T47D (cell line): ENCODE data around the gene ACSF3.

Source experiments
- DNase-seq, 2 experiments: peaks; one replicate each; pipeline versions ENCODE4 v3.0.0 to v3.0.0-alpha.2; 2011 to 2012; ENCODE audit warnings: low read depth in 1 of 2, low spot score in 1 of 2
- JUND ChIP-seq: IDR thresholded peaks from 2 replicates; pipeline ENCODE4 v1.6.1; 2012; ENCODE audit warnings: low read depth
- in situ Hi-C: cut with HindIII; loops from 2 replicates; pipeline ENCODE4 v1.10.0; 2016; ENCODE audit warnings: low sequenced_read_pairs, low pct_unique_long_range_greater_than_20kb

The ACSF3 gene

DNA sequence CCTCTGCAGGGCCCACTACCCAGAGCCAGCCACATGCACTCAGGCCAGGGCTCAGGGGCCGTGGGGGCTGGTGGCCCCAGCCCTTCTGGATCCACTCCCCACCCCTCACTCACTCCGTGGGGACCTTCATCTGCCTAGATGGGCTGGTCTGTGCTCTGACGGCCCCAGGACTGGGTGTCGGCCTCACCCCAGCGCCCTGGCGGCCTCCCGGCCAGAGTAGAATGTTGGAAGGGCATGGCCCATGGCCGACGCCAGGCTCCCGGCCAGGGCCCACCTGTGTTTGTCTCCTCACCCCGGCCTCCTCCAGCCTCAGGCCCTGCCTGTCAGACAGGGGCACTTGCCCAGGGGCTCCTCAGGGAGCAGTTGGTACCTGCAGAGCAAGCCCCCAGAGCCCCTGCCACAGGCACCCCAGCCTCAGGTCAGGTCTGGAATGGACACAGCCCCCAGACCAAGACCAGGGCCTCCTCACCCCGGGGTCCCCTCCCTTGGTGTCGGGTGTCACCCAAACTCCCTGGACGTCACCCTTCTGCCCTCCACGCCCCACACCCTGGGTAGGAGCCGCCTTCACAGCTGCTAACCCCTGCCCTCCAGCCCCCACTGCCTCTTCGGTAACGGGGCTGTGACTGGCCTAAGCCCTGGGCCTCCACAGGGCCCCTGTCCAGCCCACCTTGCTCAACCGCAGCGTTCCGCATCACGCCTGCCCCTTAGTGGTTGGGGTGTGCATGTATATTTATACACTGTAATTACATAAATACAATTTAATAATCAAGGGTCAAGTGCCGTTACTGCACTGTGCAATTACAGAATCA lies 74.9 kb downstream of the ACSF3 start:
- no peak for DNase-seq
- in situ Hi-C loops: no loop called here
- TF ChIP-seq JUND: no peak

DNA sequence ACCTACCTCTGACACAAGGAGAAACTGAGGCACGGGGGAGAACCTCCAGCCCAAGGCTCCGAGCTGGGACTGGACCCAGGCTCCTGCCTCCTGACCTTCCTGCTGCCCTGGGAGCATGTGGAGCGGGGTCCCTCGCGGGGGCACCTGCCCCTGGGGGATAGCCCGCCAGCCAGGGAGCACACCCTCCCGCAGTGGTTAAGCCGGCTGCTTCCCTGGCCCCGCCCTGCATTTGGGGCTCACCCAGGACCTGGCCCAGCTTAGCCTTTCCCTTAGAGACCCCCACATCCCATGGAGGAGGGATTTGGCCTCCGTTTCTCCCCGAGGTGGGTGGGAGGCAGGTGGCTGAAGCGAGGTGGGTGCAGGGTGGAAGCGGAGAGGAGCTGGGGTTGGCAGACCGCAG lies 76.1 kb downstream of the ACSF3 start:
- in situ Hi-C loops: no loop called here
- TF ChIP-seq JUND: no peak
- DNase-seq: no peak

GRCh38 chr16:89170346-89171215 lies 76.9 kb downstream of the ACSF3 start:
- in situ Hi-C loops: no loop called here
- DNase-seq: peak; percentile 73 to 93
- no peak for TF ChIP-seq JUND

- peak; percentile 99 for DNase-seq
- no peak for TF ChIP-seq JUND
- in situ Hi-C loops: no loop called here
Observed at GRCh38 chr16:89171216-89172170, 77.8 kb downstream of the ACSF3 start, which contains the start of gene CDH15. Gene CDH15 (plus strand): TSS chr16:89171748. CDS start chr16:89171832, 84 bp downstream.

- no peak for TF ChIP-seq JUND
- DNase-seq: no peak
- in situ Hi-C loops: no loop called here
Observed at GRCh38 chr16:89172171-89172527, 78.5 kb downstream of the ACSF3 start.

- DNase-seq: no peak
- in situ Hi-C loops: no loop called here
- TF ChIP-seq JUND: no peak
Observed at GRCh38 chr16:89172528-89173173, 79.0 kb downstream of the ACSF3 start.

DNA sequence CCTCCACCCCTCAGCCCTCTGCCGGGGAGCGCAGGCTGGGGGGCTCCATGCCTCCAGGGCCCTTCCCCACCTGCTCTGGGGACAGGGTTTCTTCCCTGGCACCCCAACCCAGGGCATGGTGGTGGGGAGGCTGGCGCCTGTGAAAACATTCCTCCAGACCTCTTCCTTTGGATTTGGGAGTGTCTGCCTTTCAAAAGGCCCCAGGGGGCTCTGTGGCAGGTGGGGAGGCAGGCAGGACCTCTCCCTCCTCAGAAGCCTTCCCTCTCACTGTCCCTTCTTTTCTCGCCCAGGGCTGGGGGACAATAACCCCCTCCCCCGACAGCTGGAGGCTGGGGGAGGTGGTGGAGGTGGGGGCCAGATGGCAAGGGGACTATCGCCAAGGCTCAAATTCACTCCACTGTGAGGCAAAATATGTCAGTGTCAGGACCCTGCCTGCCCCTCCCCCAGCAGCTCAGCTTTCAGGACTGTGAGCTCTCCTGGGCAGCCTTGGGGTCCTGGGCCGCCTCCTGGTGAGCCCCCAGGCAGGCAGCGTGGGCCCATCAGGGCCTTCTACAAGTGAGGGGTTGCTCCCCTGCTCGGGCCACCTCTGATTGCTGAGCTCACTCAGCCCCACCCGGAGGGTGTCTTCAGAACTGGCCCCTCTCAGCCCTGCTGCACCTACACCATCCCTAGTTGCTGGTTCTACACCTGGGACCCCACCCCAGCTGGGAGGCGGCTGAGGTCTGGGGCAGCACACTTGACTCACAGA lies 79.7 kb downstream of the ACSF3 start:
- DNase-seq: no peak
- no peak for TF ChIP-seq JUND
- in situ Hi-C loops: no loop called here

- TF ChIP-seq JUND: no peak
- in situ Hi-C loops: no loop called here
- DNase-seq: no peak
Observed at GRCh38 chr16:89174055-89174827, 80.6 kb downstream of the ACSF3 start.

DNA sequence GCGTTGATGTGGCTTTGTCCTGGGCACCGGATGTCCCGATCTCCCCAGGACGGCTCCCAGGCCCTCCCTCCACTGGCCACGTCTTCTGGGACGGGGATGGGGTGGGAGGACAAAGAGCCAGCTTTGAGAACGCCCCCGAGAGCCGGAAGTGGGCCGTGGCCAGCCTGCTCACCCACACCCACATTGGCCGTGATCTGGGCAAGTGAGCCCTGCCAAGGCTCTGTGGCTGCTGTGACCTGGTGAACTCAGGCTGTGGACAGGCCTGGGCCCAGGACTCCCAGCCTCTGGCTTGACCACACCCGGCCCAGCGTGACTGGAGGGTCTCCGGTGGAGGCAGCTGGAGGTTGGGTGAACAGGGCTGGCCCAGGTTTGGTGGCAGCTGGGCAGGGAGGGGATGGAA lies 81.2 kb downstream of the ACSF3 start:
- DNase-seq: no peak
- in situ Hi-C loops: no loop called here
- no peak for TF ChIP-seq JUND

- in situ Hi-C loops: no loop called here
- no peak for TF ChIP-seq JUND
- no peak for DNase-seq
Observed at GRCh38 chr16:89175280-89176146, 81.9 kb downstream of the ACSF3 start.
